HepG2 (cell line): ENCODE results near the gene PIGO. TPM values are rescaled to one million over a fixed set of nuclear protein-coding genes. Genes with fewer than 3 reads are reported as not detected.

ENCODE experiments used
- ATF2 ChIP-seq: sonication (generic); formaldehyde crosslinking; IDR thresholded peaks from 2 replicates; pipeline ENCODE4 v1.4.0; 2020; ENCODE audit warnings: missing genetic modification reagents
- CBX1 ChIP-seq: IDR thresholded peaks from one replicate; pipeline ENCODE4 v1.6.1; 2016; ENCODE audit warnings: antibody characterized with exemption, low read depth
- DRAP1 ChIP-seq: IDR thresholded peaks from 2 replicates; pipeline ENCODE4 v1.6.1; 2016; ENCODE audit warnings: missing genetic modification reagents, missing compliant biosample characterization
- GABPB1 ChIP-seq: IDR thresholded peaks from 2 replicates; pipeline ENCODE4 v1.6.1; 2016; ENCODE audit warnings: mild to moderate bottlenecking, missing genetic modification reagents, moderate library complexity, missing compliant biosample characterization
- GATAD2A ChIP-seq: IDR thresholded peaks from 2 replicates; pipeline ENCODE4 v1.6.1; 2016
- HCFC1 ChIP-seq: fragments of 150-350 bp; IDR thresholded peaks from 2 replicates; pipeline ENCODE4 v1.6.1; 2014; ENCODE audit warnings: low read depth, low read length
- HMG20A ChIP-seq: IDR thresholded peaks from 2 replicates; pipeline ENCODE4 v1.6.1; 2016; ENCODE audit warnings: borderline replicate concordance
- IKZF5 ChIP-seq: IDR thresholded peaks from 2 replicates; pipeline ENCODE4 v1.6.1; 2018; ENCODE audit warnings: missing genetic modification reagents, mild to moderate bottlenecking, missing compliant biosample characterization
- KLF15 ChIP-seq: sonication (generic); formaldehyde crosslinking; IDR thresholded peaks from 2 replicates; pipeline ENCODE4 v1.8.1; 2023; ENCODE audit warnings: borderline replicate concordance, mild to moderate bottlenecking, inconsistent platforms, missing genetic modification reagents, mixed read lengths
- MIER3 ChIP-seq: IDR thresholded peaks from 2 replicates; pipeline ENCODE4 v1.6.1; 2016; ENCODE audit warnings: missing compliant biosample characterization, borderline replicate concordance
- NCOA5 ChIP-seq: sonication (generic); formaldehyde crosslinking; IDR thresholded peaks from 2 replicates; pipeline ENCODE4 v1.4.0; 2020; ENCODE audit warnings: missing genetic modification reagents
- NFYC ChIP-seq: IDR thresholded peaks from 2 replicates; pipeline ENCODE4 v1.6.1; 2016; ENCODE audit warnings: missing genetic modification reagents, missing compliant biosample characterization
- RAD51 ChIP-seq: fragments of 450-650 bp; IDR thresholded peaks from 2 replicates; pipeline ENCODE4 v1.6.1; 2016; ENCODE audit warnings: borderline replicate concordance
- RFXANK ChIP-seq: IDR thresholded peaks from 2 replicates; pipeline ENCODE4 v1.6.1; 2016
- SAFB2 ChIP-seq: sonication (generic); formaldehyde crosslinking; IDR thresholded peaks from 2 replicates; pipeline ENCODE4 v1.5.1; 2020; ENCODE audit warnings: missing genetic modification reagents, low read depth, mild to moderate bottlenecking, borderline replicate concordance
- SMARCC2 ChIP-seq: fragments of 450-650 bp; IDR thresholded peaks from 2 replicates; pipeline ENCODE4 v1.6.1; 2017; ENCODE audit warnings: antibody characterized with exemption, mild to moderate bottlenecking
- SSRP1 ChIP-seq: IDR thresholded peaks from 2 replicates; pipeline ENCODE4 v1.6.1; 2016; ENCODE audit warnings: control low read depth
- TEAD3 ChIP-seq: optimal IDR thresholded peaks from 2 replicates; pipeline ENCODE3; 2016; ENCODE audit warnings: borderline replicate concordance
- THAP7 ChIP-seq: sonication (generic); formaldehyde crosslinking; IDR thresholded peaks from 2 replicates; pipeline ENCODE4 v1.8.1; 2023; ENCODE audit warnings: mild to moderate bottlenecking, missing genetic modification reagents
- THAP8 ChIP-seq: sonication (generic); formaldehyde crosslinking; IDR thresholded peaks from 2 replicates; pipeline ENCODE4 v1.5.1; 2020; ENCODE audit warnings: missing genetic modification reagents, mild to moderate bottlenecking, borderline replicate concordance
- ZMYM4 ChIP-seq: sonication (generic); formaldehyde crosslinking; IDR thresholded peaks from 2 replicates; pipeline ENCODE4 v1.8.1; 2023; ENCODE audit warnings: mild to moderate bottlenecking, missing genetic modification reagents
- ZNF160 ChIP-seq: sonication (generic); formaldehyde crosslinking; IDR thresholded peaks from 2 replicates; pipeline ENCODE4 v1.8.0; 2022; ENCODE audit warnings: mild to moderate bottlenecking, inconsistent platforms, missing genetic modification reagents
- ZNF224 ChIP-seq: sonication (generic); formaldehyde crosslinking; IDR thresholded peaks from 2 replicates; pipeline ENCODE4 v1.5.0; 2020; ENCODE audit warnings: mild to moderate bottlenecking, missing genetic modification reagents
- ZNF225 ChIP-seq: sonication (generic); formaldehyde crosslinking; IDR thresholded peaks from 2 replicates; pipeline ENCODE4 v1.4.0; 2020; ENCODE audit warnings: mild to moderate bottlenecking, missing genetic modification reagents
- ZNF230 ChIP-seq: sonication (generic); formaldehyde crosslinking; IDR thresholded peaks from 2 replicates; pipeline ENCODE4 v1.4.0; 2020; ENCODE audit warnings: mild to moderate bottlenecking, missing genetic modification reagents
- ZNF3 ChIP-seq: IDR thresholded peaks from 2 replicates; pipeline ENCODE4 v1.7.0; 2017; ENCODE audit warnings: inconsistent platforms
- ZNF678 ChIP-seq: sonication (generic); formaldehyde crosslinking; IDR thresholded peaks from 2 replicates; pipeline ENCODE4 v1.4.0; 2020; ENCODE audit warnings: mild to moderate bottlenecking, missing genetic modification reagents
- ZNF749 ChIP-seq: sonication (generic); formaldehyde crosslinking; IDR thresholded peaks from 2 replicates; pipeline ENCODE4 v1.8.0; 2022; ENCODE audit warnings: mild to moderate bottlenecking, missing genetic modification reagents, moderate library complexity, borderline replicate concordance
- ZNF83 ChIP-seq: sonication (generic); formaldehyde crosslinking; IDR thresholded peaks from 2 replicates; pipeline ENCODE4 v1.4.0; 2020; ENCODE audit warnings: missing genetic modification reagents, mild to moderate bottlenecking, borderline replicate concordance
- ZNF841 ChIP-seq: sonication (generic); formaldehyde crosslinking; IDR thresholded peaks from 2 replicates; pipeline ENCODE4 v1.8.1; 2023; ENCODE audit warnings: missing genetic modification reagents, borderline replicate concordance
- polyA plus RNA-seq, 8 experiments: library from polyadenylated mRNA; depleted of rRNA in 3 of 8; stranded (reverse) in 7 of 8; unstranded in 1 of 8; fragments of >200 nt; fragmentation: Illumina TruSeq in 4 of 8; extraction: Trizol in 4 of 8; gene quantifications; 2 replicates each; pipeline versions ENCODE4 v1.2.1 to v1.2.3, GENCODE V29; 2011 to 2016; ENCODE audit warnings: low read depth in 4 of 8, missing spikeins in 1 of 8, mixed read lengths in 1 of 8; ENCODE audit not compliant: insufficient read depth in 1 of 8
- total RNA-seq, 5 experiments: library from RNA; depleted of rRNA; stranded (reverse); fragments of >200 nt; fragmentation: Illumina TruSeq; extraction: Trizol; gene quantifications; 2 replicates each; pipeline ENCODE4 v1.2.3, GENCODE V29; 2016; ENCODE audit warnings: low read depth in 1 of 5

PIGO gene
- total and polyA plus RNA-seq, 2 of the 13 experiments (the other 11 are each of a cell fraction or from before 2014, with no cell fraction given) = 20.5 to 26.2 TPM

- TF ChIP-seq THAP8 (no peak), ZNF678 (CRISPR knock-in tag) (no peak), NCOA5 (CRISPR knock-in tag) (no peak), SMARCC2 (no peak), IKZF5 (CRISPR knock-in tag) (0 out of 2 replicates have a peak, but pooled peaks have one; percentile 37), ZNF224 (no peak), ZNF225 (CRISPR knock-in tag) (no peak), HCFC1 (no peak), GATAD2A (CRISPR knock-in tag) (peak; percentile 51), ZNF160 (CRISPR knock-in tag) (no peak), TEAD3 (CRISPR knock-in tag) (no peak), ZNF749 (CRISPR knock-in tag) (no peak), MIER3 (CRISPR knock-in tag) (peak; percentile 36; the same call in 1 of the 2 replicates), CBX1 (no peak), RAD51 (no peak), DRAP1 (0 out of 2 replicates have a peak, but pooled peaks have one; percentile 30), SAFB2 (no peak), ZNF841 (CRISPR knock-in tag) (no peak), ATF2 (CRISPR knock-in tag) (peak; percentile 46; the same call in 1 of the 2 replicates), KLF15 (CRISPR knock-in tag) (no peak), ZNF83 (CRISPR knock-in tag) (no peak), RFXANK (CRISPR knock-in tag) (no peak), HMG20A (CRISPR knock-in tag) (no peak), THAP7 (CRISPR knock-in tag) (no peak), GABPB1 (0 out of 2 replicates have a peak, but pooled peaks have one; percentile 3), ZNF230 (CRISPR knock-in tag) (peak; percentile 93), NFYC (CRISPR knock-in tag) (0 out of 2 replicates have a peak, but pooled peaks have one; percentile 8), ZMYM4 (no peak; the same call in 1 of the 2 replicates), ZNF3 (CRISPR knock-in tag) (no peak), SSRP1 (CRISPR knock-in tag) (0 out of 2 replicates have a peak, but pooled peaks have one; percentile 37)
Observed at GRCh38 chr9:35116898-35117551, 20.6 kb upstream of the PIGO start (continued).
